Esophagus squamous epithelium (tissue), 5 donors: ENCODE data around the gene CNBP. TPM values are rescaled to one million over a fixed set of nuclear protein-coding genes. Genes with fewer than 3 reads are reported as not detected.
"Not testable (repeated sequence)": the region's sequence is repeated elsewhere in the genome, so short reads cannot be mapped to it uniquely, and the experiment has no call there.

Experiments used
- DNase-seq: peaks from one replicate; lab custom pipeline; 2025; lab: John Stamatoyannopoulos, UW
- H3K27ac ChIP-seq, 4 donors: fragments of 200-600 bp; sonication (generic); one replicate each; pipeline ENCODE4 v1.5.1; 2016 to 2019; ENCODE audit warnings: mild to moderate bottlenecking in 1 of 4
- H3K27me3 ChIP-seq, 4 donors: fragments of 200-600 bp; sonication (generic); 1 replicate in 3 of 4; 2 replicates in 1 of 4; pipeline versions ENCODE4 v1.5.1 to v1.6.0; 2017 to 2021; ENCODE audit warnings: antibody characterized with exemption in 1 of 4
- H3K36me3 ChIP-seq, 3 donors: fragments of 200-600 bp; sonication (generic); one replicate each; pipeline ENCODE4 v1.5.1; 2016 to 2019
- H3K4me1 ChIP-seq, 3 donors: fragments of 200-600 bp; sonication (generic); one replicate each; pipeline ENCODE4 v1.5.1; 2017 to 2019
- H3K4me3 ChIP-seq, 4 donors: fragments of 200-600 bp; sonication (generic); 1 replicate in 3 of 4; 2 replicates in 1 of 4; pipeline ENCODE4 v1.5.1; 2016 to 2019; ENCODE audit warnings: mild to moderate bottlenecking in 2 of 4, moderate library complexity in 1 of 4
- H3K9me3 ChIP-seq, 3 donors: fragments of 200-600 bp; sonication (generic); one replicate each; pipeline ENCODE4 v1.5.1; 2016 to 2019
- POLR2A ChIP-seq, 4 donors: fragments of 450-650 bp; IDR thresholded peaks; one replicate each; pipeline ENCODE4 v1.6.1; 2017; ENCODE audit warnings: antibody characterized with exemption in 4 of 4, mild to moderate bottlenecking in 4 of 4, moderate library complexity in 3 of 4
- WGBS, 2 donors: methylation state at CpG; one replicate each; pipeline ENCODE4 v1.1.5; 2018; 5-methylcytosine and 5-hydroxymethylcytosine counted together
- intact Hi-C: fragments of 100-400 bp; cut with DNase I; formaldehyde crosslinking; loops from one replicate; pipeline ENCODE4 v1.15.0; 2022
- total RNA-seq, 4 donors: library from RNA; depleted of rRNA; stranded (reverse); fragments of >200 nt; gene quantifications; one replicate each; pipeline ENCODE4 v1.1.0, GENCODE V29; 2016
- TF ChIP-seq, protein P1 (sequence below), 6 experiments: fragments of 450-650 bp in 4 of 6; fragments of 200-600 bp in 2 of 6; sonication (generic) in 2 of 6; IDR thresholded peaks; one replicate each; pipeline ENCODE4 v1.5.1; 2016 to 2019; ENCODE audit warnings: antibody characterized with exemption in 6 of 6, mild to moderate bottlenecking in 4 of 6, moderate library complexity in 4 of 6
- donor health status: DM: yes; HTN: yes; CAD: no.

The CNBP gene
- total RNA-seq, 4 donors from 2014 or later, result 209 to 435 (median 293) TPM

DNA sequence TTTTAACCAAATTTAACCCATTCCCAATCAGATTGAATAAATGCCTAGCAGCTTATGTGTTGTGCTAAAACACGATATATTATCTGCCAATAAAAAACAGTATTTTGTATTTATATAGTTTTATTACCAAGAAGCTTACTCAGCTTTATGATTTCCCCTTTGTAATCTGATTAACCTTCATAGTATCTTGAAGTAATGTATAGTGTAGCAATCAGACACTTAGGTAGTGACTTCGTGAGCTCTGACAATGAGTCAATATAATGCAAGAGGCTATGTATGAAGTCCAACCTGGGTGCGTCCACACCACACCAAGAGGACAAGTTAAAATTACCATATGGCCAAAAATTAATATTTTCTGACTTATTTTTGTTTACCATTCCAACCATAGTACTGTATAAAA, 2.1 kb upstream of the CNBP start:
- intact Hi-C loops, result no loop called here
- WGBS, 2 donors, result 80 to 86% methylated on average over 3 of the region's 3 CpGs

GRCh38 chr3:129184784-129185542, 1.3 kb upstream of the CNBP start:
- DNase-seq, intact Hi-C loops, H3K36me3 ChIP-seq, H3K27me3 ChIP-seq, H3K9me3 ChIP-seq: not testable (repeated sequence)
- WGBS, 2 donors, result 65 to 81% methylated on average over 17 to 20 of the region's 20 CpGs
- Histone ChIP-seq H3K4me3 (peak overlapping the region in 3 of 4 donors; percentile 82 to 97 (median 84)), H3K27ac (peak overlapping the region in 3 of 4 donors; percentile 99), H3K4me1 (peaks cover 4 to 49% (median 21%) of the 10 kb centered on the region in 3 donors)

More for the DNA sequence above, 2.1 kb upstream of the CNBP start:
- Histone ChIP-seq H3K27ac (peak overlapping the region in 2 of 4 donors; percentile 7 to 99), H3K27me3 (no peaks in the 10 kb centered on the region), H3K4me3 (no peak overlapping the region), H3K36me3 (no peaks in the 10 kb centered on the region), H3K9me3 (no peaks in the 10 kb centered on the region), H3K4me1 (peaks cover 0 to 41% (median 14%) of the 10 kb centered on the region in 3 donors)
- DNase-seq, result no peak
- TF ChIP-seq POLR2A (IDR thresholded peaks at IDR 0.05), result no peak
- TF ChIP-seq, protein P1, sequence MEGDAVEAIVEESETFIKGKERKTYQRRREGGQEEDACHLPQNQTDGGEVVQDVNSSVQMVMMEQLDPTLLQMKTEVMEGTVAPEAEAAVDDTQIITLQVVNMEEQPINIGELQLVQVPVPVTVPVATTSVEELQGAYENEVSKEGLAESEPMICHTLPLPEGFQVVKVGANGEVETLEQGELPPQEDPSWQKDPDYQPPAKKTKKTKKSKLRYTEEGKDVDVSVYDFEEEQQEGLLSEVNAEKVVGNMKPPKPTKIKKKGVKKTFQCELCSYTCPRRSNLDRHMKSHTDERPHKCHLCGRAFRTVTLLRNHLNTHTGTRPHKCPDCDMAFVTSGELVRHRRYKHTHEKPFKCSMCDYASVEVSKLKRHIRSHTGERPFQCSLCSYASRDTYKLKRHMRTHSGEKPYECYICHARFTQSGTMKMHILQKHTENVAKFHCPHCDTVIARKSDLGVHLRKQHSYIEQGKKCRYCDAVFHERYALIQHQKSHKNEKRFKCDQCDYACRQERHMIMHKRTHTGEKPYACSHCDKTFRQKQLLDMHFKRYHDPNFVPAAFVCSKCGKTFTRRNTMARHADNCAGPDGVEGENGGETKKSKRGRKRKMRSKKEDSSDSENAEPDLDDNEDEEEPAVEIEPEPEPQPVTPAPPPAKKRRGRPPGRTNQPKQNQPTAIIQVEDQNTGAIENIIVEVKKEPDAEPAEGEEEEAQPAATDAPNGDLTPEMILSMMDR (IDR thresholded peaks at IDR 0.05), result no peak

GRCh38 chr3:129184396-129184657, 631 bp upstream of the CNBP start:
- Histone ChIP-seq H3K27me3 (no peaks in the 10 kb centered on the region), H3K4me1 (peaks cover 11 to 56% (median 26%) of the 10 kb centered on the region in 3 donors), H3K9me3 (no peaks in the 10 kb centered on the region), H3K4me3 (peak overlapping the region; percentile 82 to 97 (median 89)), H3K27ac (peak overlapping the region; percentile 98 to 99 (median 99)), H3K36me3 (no peaks in the 10 kb centered on the region)
- TF ChIP-seq POLR2A (IDR thresholded peaks at IDR 0.05), result no peak
- TF ChIP-seq, protein P1 (IDR thresholded peaks at IDR 0.05), result no peak
- no peak for DNase-seq
- intact Hi-C loops, result no loop called here
- WGBS, 2 donors, result 0 to 8% methylated on average over 2 to 5 of the region's 5 CpGs

DNA sequence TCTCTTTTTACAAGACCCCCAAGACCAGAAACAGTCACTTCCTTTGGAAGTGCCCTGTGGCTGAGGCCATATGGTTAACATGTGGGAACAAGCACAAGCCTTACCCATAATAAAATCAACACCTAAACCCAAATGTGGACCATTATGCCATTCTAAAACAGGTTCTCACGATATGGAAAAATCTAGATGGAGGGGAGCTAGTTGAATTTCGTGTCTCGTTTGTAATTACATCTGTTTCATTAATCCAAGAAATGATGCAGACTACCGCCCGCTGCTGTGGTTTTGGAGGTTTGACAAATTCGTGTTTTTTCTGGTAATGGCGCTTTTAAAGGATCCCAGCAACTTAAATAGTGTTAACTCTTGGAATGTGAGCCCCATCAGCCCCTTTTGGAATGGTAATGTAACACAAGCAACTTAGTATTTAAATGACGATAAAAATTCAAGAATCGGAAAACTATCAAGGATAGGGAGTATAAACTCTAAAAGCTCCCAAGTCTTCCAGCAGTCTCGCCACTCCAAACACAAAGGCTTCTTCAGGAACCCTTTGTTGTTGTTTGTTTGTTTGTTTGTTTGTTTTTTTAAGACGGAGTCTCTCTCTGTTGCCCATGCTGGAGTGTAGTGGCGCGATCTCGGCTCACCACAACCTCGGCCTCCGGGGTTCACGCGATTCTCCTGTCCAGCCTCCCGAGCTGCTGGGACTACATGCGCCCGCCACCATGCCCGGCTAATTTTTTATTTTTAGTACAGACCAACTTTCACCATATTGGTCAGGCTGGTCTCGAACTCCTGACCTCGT, 1.1 kb downstream of the CNBP start:
- 0 to 1% methylated on average over 24 of the region's 24 CpGs for WGBS, 2 donors
- Histone ChIP-seq H3K4me1 (peaks cover 26 to 73% (median 41%) of the 10 kb centered on the region in 3 donors), H3K4me3 (peak overlapping the region; percentile 82 to 97 (median 89)), H3K27me3 (no peaks in the 10 kb centered on the region), H3K9me3 (no peaks in the 10 kb centered on the region), H3K27ac (peak overlapping the region; percentile 98 to 99 (median 99)), H3K36me3 (peaks cover 0 to 16% (median 0%) of the 10 kb centered on the region in 3 donors)
- no peak for DNase-seq
- intact Hi-C loops, result no loop called here
- TF ChIP-seq POLR2A (IDR thresholded peaks at IDR 0.05), result no peak
- TF ChIP-seq, protein P1 (IDR thresholded peaks at IDR 0.05), result no peak

- Histone ChIP-seq H3K4me1 (peaks cover 32 to 81% (median 49%) of the 10 kb centered on the region in 3 donors), H3K27me3 (no peaks in the 10 kb centered on the region), H3K27ac (peak overlapping the region; percentile 98 to 99 (median 99)), H3K36me3 (peaks cover 0 to 24% (median 0%) of the 10 kb centered on the region in 3 donors), H3K9me3 (no peaks in the 10 kb centered on the region), H3K4me3 (peak overlapping the region; percentile 82 to 97 (median 89))
- intact Hi-C loops, result no loop called here
- DNase-seq, result no peak
- TF ChIP-seq, protein P1 (IDR thresholded peaks at IDR 0.05), result no peak
- TF ChIP-seq POLR2A (IDR thresholded peaks at IDR 0.05), result no peak
- 1 to 5% methylated on average over 3 of the region's 3 CpGs for WGBS, 2 donors
These were observed 1.9 kb downstream of the CNBP start for GRCh38 chr3:129181819-129182218.
